ENCODE measurements around the gene GSG1L2.

Gene GSG1L2

DNA sequence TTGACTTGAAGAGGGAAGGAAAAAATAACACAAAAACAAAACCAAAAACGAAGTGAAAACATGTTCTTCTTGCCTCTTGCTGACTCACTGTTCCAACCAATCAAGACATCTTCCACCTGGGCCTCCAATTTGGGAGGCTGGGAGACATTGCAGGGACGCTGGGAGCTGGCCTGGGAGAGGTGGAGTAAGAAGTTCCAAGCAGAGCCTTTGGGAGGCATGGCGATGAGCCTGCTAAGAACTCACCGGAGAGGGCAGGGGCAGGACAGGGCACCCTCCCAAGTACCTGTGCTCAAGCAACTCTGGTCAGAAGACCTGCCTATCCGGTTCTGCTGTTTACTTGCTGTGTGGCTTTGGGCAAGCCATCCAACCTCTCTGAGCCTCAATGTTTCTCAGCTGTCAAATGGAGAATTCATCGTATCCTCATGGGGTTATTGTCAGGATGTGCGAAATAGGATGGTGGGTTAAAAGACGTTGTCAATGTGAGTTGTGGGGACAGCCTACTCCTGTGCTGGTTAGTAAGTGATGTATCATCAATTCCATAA lies 3.0 kb upstream of the GSG1L2 start:
- no peak for DNase-seq

DNA sequence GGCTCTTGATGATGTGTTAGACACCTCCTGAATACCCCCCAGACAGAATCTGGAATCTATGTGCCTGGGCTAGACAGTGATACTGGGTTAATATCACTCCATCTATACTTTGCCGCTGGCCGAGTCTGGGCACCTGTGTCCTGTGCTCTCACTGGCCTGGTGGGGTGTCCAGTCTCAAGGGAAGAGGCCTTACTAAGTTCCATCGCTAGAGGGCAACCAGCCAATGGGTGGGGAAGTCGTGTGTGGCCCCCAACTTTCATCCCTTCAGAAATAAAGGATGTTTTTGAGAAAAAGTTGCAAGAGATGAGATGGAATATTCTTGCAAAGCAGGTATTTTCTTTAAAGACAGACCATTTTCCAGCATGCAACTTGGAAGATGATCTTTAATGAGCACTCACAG lies 2.2 kb upstream of the GSG1L2 start:
- no peak for DNase-seq

DNA sequence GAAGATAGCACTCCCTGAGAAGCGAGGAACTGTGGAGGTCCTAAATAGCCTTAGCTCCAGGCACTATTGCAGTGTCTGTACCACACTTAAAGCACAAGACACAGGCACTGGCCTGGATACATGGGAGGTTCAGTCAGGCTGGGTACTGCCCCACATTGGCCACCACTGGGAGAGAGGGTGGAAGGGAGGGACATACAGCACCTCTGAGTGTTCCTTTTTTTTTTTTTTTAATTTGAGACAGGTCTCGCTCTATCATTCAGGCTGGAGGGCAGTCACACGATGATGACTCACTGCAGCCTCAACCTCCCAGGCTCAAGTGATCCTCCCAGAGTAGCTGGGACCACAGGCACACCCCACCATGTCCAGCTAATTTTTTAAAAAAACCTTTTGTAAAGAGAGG lies 1.4 kb downstream of the GSG1L2 start:
- DNase-seq: no peak

DNA sequence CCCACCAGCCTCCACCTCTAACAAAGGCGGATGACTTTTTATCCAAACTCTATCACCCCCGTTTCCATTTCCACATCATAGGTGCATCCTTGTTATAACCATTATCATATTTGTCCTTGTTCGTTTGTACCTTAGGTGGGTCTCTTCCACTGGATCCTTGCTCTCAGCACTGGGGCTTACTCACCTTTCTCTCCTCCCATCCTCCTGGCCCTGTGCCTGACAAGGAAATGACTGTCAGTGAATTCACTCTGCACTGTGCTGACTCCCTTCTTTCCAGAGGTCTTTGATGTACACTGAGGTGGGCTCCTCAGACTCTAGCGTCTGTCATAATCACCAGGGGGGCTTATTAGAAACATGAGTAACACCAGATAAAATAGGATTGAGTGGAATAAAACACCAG lies 3.1 kb downstream of the GSG1L2 start:
- DNase-seq: no peak

DNA sequence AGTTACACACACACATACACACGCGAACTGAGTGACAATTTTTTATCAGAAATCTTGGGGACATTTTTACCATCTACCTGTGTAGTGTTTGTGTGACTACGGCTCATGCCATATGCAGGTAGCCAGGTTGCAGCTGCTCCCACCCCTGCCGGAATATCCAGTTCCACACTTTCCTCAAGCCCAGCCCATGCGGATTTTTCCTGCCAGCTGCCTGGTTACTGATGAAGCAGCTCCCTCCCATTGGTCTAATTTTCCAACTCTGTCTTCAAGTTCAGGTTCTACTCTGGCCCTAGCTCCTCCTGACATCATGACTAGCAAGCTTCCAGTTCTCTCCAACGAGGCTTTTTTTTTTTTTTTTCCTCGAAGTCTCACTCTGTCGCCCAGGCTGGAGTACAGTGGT lies 4.8 kb downstream of the GSG1L2 start:
- DNase-seq: no peak

DNA sequence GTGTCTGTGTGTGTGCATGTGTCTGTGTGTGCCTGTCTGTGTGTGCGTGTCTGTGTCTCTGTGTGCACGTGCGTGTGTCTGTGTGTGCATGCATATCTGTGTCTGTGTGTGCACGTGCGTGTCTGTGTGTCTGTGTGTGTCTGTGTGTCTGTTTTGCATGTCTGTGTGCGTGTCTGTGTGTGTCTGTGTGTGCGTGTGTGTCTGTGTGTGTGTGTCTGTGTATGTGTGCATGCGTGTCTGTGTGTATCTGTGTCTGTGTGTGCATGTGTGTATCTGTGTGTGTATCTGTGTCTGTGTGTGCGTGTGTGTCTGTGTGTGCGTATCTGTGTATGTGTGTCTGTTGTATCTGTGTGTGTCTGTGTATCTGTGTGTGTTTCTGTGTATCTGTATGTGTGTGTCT lies 5.4 kb downstream of the GSG1L2 start:
- no peak for DNase-seq

DNA sequence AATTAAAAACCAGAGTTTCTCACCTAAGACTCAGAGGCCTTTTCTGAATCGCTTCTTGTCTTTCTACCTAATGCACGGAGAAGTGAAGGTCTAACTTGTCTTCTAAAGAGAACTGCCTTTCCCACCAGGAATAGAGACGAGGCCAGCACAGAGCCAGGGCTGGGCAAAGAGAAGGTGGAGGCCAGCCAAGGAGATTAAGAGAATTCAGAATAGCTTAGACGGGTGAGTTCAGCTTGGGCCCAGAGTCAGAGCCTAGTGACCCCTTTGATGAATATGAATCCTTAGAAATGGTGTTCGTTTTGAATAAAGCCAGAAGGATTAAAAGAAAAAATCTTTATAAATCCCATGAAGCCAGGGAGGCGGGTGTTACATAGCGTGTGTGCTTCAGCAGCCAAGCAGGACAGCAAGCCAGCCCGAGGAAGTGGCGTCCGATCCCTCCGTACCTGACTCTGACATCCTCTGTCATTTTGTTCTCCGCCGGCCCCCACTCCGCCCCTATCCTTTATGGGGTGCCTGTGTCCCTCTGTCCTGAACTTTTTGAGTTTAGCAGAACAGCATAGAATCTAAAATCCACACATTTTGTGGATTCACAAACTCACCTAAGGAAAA lies 7.4 kb downstream of the GSG1L2 start:
- no peak for DNase-seq

DNA sequence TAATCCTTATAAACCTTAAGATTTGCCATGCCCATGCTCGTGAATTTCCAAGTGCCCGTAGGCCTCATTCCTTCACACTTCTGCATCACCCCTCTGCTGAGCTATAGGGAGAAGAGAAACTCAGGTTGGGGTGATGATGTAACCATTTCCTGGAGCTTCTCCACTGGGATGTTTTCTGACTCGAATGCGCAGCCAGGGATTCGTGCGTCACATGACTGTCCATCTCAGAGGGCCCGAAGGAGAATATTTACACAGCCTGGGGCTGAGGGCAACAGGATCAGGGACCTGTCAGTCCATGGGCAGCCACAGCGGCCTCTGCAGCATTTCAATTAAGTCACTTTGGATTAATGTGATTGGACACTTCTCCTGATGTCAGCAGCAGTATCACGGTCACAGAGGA lies 8.7 kb downstream of the GSG1L2 start:
- no peak for DNase-seq

DNA sequence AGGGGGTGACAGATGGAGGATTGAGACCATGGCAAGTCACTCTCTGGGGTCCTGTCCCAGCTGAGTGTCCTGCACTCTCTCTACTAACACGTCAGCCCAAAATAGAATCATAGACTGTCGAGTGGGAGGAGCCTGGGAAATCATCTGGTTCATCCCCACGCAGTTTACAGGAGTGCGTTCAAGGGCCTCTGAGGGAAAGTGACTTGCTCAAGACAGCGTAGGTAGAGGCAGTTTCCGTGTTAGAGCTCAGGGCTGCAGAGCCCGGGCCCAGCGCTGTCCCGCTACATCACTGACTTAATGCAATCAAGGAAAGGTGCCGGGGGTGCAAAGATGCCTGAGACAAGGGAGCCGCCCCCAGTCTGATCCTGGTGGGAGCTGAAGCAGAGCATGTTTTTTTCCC lies 10.3 kb downstream of the GSG1L2 start:
- DNase-seq: no peak

DNA sequence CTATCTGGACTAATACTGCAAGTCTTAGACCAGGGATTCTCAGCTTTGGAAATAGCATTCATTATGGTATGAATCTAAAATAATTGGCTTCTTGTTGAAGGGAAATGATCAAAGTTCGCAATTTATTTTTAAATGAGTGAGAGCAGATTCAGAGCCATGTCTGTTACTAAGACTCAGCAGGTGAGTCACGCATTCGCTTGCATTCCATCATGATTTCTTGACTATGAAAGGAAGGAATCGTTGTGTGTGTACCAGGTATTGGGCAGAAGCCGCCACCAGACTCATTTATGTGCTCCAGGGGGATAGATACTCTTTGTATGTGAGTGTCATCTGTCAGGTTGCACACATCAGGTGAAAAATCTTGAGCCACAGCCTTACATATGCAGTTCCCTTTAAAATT lies 10.8 kb downstream of the GSG1L2 start:
- no peak for DNase-seq

DNA sequence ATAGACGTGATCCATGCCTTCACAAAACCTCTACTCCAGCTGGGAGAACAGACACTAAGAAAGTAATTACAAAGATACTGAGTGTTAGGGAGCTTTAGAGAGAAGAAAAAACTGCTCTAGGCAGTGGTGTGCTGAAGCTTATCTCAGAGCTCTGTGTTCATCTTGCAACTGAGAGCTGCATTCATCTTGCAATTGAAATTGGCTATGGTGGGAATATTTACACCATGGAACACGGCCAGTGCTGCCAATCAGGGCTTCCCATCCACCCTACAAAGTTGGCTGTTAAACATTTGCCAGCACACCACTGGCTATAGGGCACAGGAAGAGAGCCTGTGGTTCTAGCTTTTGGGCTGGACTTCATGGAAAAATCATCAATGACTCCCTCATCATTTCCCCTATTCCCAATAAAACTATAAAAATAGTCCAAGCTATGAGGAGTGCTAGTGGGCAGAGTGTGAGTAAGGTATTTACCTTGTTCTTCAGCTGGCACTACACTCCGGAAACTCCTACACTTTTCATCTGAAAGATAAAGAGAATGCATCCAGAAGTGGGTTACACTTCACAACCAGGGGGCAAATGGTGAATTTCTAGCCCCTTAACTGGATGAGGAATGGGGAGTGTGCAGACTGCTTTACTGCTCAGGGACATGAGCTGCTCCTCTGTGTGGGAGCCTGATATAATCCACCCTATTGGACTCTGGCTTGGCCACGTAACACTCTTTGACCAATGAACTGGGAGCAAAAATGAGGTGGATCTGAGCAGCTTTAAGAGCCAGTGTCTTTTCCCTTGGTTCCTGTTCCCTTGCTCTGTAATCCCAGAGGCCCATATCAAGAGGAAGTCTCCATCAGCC lies 11.6 kb downstream of the GSG1L2 start:
- DNase-seq: no peak

DNA sequence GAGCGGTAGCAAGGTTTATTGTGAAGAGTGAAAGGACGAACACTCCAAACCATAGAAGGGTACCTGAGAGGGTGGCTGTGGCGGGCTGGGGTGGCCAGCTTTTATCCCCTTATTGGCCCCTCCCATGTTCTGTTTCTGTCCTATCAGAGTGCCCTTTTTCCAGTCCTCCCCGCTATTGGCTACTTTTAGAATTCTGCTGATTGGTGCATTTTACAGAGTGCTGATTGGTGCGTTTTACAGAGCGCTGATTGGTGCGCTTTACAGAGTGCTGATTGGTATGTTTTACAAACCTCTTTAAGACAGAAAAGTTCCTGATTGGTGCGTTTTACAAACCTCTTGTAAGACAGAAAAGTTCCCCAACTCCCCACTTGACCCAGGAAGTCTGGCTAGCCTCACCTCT lies 12.5 kb downstream of the GSG1L2 start:
- no peak for DNase-seq

DNA sequence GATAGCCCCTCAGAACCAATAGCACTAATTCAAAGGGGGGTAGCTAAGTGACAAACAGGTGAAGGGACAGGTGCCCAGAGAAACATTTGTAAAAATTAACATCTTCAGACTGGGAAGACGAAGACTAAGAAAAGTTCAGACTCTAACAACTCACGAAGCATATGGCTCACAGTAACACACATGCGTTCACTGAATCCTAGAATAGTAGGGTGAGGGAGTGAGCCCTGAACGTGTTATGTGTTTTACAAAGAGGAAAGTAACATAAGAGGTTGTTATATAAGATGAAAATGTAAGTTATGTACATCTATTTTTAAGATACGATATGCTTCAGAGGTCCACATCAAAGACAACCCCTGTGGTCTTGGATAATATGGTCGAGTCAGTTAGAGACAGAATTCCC lies 15.2 kb downstream of the GSG1L2 start:
- no peak for DNase-seq

DNA sequence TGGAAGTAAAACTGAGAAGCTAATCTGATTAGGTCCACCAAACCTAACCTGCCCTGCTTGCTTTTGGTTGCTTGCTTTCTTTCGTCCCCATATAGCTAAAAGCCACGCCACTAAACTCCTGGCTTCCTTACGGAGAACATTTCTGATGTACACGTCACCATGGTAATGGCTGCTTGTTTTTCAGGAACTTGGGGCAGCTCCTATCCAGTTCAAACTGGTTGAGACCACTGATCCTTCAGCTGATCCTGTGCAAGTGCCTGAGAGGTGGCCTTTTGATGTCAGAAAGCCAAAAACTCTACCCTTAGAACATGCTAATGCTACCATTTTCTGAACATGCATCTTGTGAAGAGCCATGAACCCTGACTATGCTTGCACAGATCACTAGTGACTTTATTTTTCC lies 16.1 kb downstream of the GSG1L2 start:
- DNase-seq: no peak

DNA sequence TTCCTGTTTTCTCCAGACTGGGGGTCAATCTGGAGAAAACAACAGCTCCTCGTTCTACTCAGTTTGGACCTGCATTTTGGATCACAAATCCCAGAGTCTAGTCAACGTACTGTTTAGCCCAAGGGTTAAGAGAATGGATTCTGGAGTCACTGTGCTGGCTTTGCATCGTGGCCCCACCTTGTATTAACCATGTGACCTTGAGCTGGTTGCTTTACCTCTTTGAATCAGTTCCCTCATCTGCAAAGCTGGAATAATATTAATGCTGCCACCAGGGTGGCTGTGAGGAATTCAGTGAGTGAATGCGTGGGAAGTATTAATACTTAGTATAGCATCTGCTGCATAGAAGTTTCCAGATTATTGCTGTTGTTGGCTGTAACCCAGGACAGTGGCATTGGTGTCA lies 19.2 kb downstream of the GSG1L2 start:
- no peak for DNase-seq

DNA sequence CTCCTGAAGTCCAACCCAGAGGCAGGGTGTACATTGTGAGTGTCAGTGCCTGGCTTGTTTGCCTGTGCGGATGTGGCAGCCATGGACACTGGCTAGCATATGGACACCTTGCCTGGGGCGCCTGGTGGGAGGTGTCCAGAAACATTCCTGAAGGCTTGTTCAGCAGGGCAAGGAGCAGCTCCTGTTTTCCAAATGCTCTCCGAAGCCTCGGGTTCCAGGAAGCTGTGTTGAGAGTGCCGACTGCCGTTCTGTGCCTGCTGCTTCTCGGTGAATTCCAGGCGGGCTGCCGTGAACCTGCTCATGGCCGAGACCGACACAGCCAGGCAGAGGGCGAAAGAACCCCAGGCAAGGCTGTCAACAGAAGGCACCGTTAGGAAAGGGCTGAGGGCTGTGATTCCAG lies 19.6 kb downstream of the GSG1L2 start:
- no peak for DNase-seq

DNA sequence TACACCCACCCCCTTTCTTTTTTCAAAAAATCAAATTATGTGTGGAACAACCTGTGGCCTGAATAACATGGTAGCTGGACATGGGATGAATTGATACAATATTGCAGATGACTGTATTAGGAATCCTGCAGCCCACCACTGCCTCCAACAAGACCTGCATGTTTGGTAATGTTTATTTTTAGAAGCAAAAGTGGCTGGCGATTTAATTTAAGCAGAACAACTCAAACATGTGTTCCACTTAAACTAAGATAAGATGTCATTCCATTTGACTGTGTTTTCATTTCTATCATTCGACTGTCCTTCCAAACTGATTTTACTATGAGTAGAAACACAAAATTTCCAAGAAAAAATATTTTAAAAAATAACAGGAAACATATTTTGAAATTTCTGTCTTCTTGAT lies 20.4 kb downstream of the GSG1L2 start:
- no peak for DNase-seq

DNA sequence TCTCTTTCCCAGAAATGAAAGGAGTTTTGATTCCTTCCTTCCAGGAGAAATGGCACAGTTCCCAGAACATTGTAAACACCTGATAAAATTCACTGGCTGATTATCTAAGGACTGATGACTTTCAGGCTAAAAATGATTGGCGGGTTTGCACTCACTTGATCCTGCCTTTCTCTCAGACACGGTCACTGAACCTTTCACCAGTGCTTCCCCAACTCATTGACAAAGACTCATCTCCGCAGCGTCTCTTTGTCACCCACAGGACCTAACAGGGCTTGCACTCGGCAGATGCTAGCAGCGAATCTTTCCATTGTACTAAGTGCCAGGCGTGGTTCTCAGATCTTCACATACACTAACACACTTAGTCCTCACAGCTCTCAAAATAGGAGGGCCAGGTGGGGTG lies 23.2 kb downstream of the GSG1L2 start:
- DNase-seq: no peak

DNA sequence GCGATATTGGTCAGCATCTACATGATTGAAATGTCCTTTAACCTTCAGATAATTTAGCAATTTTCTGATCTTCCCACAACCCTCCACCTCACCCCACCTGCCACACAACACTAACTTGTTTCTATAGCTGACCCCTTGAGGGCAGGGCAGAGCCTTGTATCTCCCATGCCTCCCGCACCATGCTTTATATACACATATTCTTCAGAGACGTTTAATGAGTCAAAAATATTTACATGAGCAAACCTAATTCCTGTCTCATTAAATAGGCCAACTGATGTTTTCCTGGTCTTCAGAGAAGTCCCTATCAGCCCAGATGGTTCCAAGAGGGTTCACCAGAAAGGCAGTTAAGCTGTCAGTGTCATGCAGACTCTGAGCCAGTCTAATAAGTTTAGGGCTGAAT lies 23.9 kb downstream of the GSG1L2 start:
- no peak for DNase-seq

DNA sequence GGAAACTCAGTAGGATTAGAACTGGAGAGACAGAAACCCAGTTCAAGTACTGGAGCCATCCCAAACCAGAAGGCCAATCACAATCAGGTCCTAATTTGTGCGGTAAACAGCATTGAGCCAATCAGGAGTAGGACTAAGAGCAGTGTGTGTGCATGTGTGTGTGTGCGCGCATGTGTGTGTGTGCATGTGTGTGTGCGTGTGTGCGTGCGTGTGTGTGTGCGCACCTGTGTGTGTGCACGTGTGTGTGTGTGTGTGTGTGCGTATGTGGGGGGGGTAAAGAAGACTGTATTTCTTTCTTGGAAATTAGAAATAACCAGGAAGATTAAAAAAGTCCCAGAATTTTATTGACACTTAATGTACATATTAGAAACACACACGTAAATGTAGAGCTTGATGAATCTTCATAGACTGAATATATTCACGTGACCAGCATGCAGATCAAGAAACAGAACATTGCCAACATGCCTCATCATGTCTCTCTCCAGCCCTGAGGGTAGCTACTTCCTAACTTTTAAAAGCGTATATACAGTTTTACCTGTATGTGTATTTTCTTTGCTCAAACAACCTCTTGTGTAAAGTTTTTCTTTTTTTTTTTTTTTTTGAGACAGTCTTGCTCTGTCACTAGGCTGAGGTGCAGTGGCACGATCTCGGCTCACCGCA lies 29.6 kb downstream of the GSG1L2 start:
- DNase-seq: no peak

DNA sequence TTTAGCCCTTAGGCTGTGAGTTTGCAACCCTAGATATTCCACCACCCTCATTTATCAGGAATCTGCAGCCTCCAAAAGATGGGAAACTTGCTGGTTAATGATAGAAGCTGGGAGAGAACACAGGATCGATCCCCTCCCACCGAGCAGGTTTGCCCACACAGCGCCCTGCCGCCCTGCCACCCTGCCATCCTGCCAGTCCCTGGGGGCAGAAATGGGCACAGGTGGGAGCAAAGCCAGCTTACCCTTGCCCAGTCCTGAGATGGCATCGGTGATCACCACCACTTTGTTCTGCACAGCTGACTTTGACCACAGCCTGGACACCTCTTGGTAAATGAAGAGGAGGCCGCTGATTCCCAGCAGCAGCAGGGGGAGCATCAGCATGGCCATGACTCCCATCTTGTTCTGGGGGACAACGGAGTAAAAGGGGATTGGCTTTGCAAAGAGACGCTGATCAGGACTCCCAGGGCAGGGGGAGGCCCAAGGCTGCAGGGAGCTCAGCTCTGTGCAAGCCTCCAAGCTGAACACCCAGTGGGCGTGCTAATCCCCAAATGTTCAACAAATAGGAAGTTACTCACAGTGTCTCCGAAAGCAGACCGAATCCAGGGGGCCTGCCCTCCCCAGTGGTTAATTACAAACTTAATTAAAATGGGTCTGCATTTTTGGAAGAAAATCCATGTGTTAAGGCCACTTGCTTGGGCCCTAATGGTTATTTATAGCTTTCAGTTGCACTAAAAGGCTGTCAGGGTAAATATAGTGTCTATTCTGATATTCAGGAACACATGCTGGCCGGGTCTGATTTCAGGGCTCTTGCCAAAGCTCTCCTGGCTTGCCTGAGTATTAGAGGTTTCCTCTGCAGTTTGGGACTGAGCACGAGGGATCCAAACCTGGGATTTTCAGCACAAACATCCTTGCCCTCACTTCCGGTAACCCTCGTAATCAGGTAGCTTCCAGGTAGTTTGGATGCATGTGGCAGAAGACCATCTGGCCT lies 30.7 kb downstream of the GSG1L2 start, which contains the start of gene DHRS7C:
Gene DHRS7C (minus strand): TSS at position 704 of the 988 bp plus-strand sequence. CDS start 308 bp downstream, at position 396.
- no peak for DNase-seq

DNA sequence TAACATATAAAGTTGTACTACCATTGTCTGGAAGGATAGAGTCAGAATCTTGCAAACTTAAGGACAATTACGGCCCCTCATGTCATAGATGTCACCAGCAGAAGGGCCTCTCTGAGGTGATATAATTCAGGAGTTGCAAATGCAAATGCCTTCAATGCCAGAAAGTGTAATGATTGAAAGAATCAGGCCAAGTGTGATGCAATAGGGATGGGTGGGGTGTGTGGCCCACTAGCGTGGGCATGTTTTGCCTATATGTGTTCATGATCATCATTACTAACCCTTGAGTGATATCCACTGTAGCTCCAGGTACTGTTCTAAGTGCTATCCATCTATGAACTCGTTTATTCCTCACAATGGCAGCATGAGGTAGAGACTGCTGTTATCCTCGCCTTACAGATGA lies 31.6 kb downstream of the GSG1L2 start:
- DNase-seq: no peak

DNA sequence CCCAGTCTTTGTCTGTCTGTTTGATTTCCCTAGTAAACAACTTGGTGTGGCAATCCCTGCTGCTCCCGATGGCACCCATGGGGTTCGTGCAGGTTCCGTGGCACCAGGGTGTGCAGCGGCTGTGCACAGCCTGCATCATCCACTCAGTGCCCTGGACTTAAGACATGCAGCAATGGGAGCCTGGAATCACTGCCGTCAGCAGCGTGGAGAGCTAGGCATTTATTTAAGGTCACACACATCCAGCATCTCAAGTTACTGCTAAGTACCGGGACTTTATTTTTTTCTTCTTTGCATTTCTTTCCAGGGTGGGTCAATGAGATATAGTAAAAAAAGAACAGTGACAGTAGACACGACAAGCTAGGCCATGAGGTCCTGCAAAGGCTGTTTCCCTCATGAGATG lies 33.3 kb downstream of the GSG1L2 start:
- no peak for DNase-seq

Measured in activated T-cell treated with anti-CD3 and anti-CD28 coated beads, Interleukin-2, amount 50 U/mL, for 48 hours (primary cell).